ENCODE results near the gene BTN3A1.

Gene BTN3A1

GRCh38 chr6:26389349-26389894, 12.7 kb upstream of the BTN3A1 start:
- Histone ChIP-seq H3K36me3 (ENCODE audit: control insufficient read depth, insufficient read depth, low read length) (no peaks in the 10 kb centered on the region), H3K27ac (ENCODE audit: insufficient read depth, low read depth, low read length, poor library complexity, severe bottlenecking) (no peak overlapping the region)

DNA sequence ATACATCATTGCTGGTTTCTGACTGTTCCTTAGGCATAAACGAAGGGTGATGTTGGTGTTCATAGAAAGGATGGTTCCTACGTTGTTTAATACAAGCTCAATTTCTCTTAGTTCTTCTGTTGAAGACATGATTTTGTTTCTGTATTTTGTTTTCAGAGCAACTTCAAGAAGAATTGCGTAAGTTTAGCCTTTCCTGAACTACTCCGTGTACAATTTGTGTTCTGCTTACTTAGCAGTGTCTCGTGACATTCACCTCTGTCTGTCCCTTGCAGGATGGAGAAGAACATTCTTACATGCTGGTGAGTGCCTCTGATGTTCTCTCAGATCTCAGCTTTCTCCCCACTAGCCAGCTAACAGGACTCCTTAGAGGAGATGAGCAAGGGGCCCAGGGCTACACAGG, 11.5 kb upstream of the BTN3A1 start:
- WGBS, 2 experiments = 96% methylated on average over 5 of the region's 5 CpGs
- no peak overlapping the region for H3K27ac ChIP-seq (ENCODE audit: insufficient read depth, low read depth, low read length, poor library complexity, severe bottlenecking)
- no peaks in the 10 kb centered on the region for H3K36me3 ChIP-seq (ENCODE audit: control insufficient read depth, insufficient read depth, low read length)
- H3K27me3 ChIP-seq (ENCODE audit: control insufficient read depth, insufficient read depth, low read length, poor library complexity, severe bottlenecking) = no peaks in the 10 kb centered on the region
- no peaks in the 10 kb centered on the region for H3K9me3 ChIP-seq (ENCODE audit: control insufficient read depth, low read length)
- no peak overlapping the region for H3K4me3 ChIP-seq (ENCODE audit: insufficient read depth, low read depth, low read length)
- no peaks in the 10 kb centered on the region for H3K4me1 ChIP-seq (ENCODE audit: control insufficient read depth, insufficient read depth, low read length)

More at GRCh38 chr6:26389349-26389894, 12.7 kb upstream of the BTN3A1 start:
- Histone ChIP-seq H3K4me1 (ENCODE audit: control insufficient read depth, insufficient read depth, low read length) (no peaks in the 10 kb centered on the region), H3K9me3 (ENCODE audit: control insufficient read depth, low read length) (no peaks in the 10 kb centered on the region), H3K27me3 (ENCODE audit: control insufficient read depth, insufficient read depth, low read length, poor library complexity, severe bottlenecking) (no peaks in the 10 kb centered on the region), H3K4me3 (ENCODE audit: insufficient read depth, low read depth, low read length) (no peak overlapping the region)
- WGBS, 2 experiments = 91 to 92% methylated on average over 4 of the region's 4 CpGs

DNA sequence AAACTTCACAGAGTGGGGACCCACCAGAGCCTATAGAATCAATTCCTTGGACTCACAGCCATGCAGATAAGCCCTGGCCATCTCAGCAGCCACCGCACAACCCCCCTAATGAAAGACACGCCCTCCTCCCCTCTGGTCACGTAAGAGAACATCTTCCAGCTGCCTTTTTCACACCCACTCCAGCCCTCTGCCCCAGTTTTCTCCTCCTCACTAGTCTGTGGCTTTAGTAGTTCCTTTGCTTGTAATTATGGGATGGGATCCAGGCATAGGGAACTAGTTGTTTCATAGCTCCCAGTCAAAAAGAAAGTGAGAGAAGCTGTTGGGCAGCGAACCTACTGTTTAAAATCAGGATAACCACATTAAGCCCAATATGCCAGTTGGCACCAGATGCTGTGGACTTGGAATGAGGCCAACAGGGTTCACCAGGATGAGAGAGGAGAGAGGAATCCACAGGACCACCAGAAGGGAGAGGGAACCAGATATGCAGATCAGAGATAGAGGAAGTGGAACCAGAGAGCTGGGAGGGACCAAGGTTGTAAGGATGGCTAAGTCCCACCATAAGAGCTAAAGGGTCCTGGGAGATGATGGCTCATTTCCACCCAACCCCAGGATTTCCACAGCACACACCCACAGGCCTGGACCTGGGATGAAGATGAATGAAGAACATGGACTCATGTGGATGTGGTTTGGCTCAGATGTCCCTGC, 9.0 kb upstream of the BTN3A1 start:
- Histone ChIP-seq H3K36me3 (ENCODE audit: control insufficient read depth, insufficient read depth, low read length) (no peaks in the 10 kb centered on the region), H3K27ac (ENCODE audit: insufficient read depth, low read depth, low read length, poor library complexity, severe bottlenecking) (no peak overlapping the region), H3K9me3 (ENCODE audit: control insufficient read depth, low read length) (no peaks in the 10 kb centered on the region), H3K27me3 (ENCODE audit: control insufficient read depth, insufficient read depth, low read length, poor library complexity, severe bottlenecking) (no peaks in the 10 kb centered on the region), H3K4me3 (ENCODE audit: insufficient read depth, low read depth, low read length) (no peak overlapping the region), H3K4me1 (ENCODE audit: control insufficient read depth, insufficient read depth, low read length) (no peaks in the 10 kb centered on the region)
- WGBS, 2 experiments = 88 to 91% methylated on average over 4 of the region's 4 CpGs

- Histone ChIP-seq H3K4me3 (ENCODE audit: insufficient read depth, low read depth, low read length) (no peak overlapping the region), H3K27me3 (ENCODE audit: control insufficient read depth, insufficient read depth, low read length, poor library complexity, severe bottlenecking) (no peaks in the 10 kb centered on the region), H3K9me3 (ENCODE audit: control insufficient read depth, low read length) (no peaks in the 10 kb centered on the region), H3K4me1 (ENCODE audit: control insufficient read depth, insufficient read depth, low read length) (no peaks in the 10 kb centered on the region), H3K27ac (ENCODE audit: insufficient read depth, low read depth, low read length, poor library complexity, severe bottlenecking) (no peak overlapping the region), H3K36me3 (ENCODE audit: control insufficient read depth, insufficient read depth, low read length) (no peaks in the 10 kb centered on the region)
- 89 to 92% methylated on average over 1 of the region's 1 CpG for WGBS, 2 experiments
Observed at GRCh38 chr6:26394289-26394688, 7.8 kb upstream of the BTN3A1 start.

DNA sequence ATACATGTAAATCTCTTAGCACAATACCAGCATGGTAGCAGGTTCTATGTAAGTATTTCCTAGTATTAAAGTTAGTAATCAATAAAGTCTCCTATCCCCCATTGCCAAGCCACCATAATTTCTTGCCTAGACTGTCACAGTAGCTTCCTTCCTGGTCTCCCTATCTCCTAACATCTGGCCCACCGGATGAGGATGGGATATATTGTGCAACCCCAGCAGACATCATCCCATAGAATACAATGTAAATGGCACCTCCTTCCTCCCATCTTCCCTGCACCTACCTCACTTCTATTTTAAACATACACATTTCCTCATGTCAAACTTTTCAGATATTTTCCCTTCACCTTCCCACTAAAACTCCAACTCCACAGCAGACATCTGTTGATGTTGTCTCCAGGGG, 3.5 kb upstream of the BTN3A1 start:
- no peaks in the 10 kb centered on the region for H3K36me3 ChIP-seq (ENCODE audit: control insufficient read depth, insufficient read depth, low read length)
- no peak overlapping the region for H3K27ac ChIP-seq (ENCODE audit: insufficient read depth, low read depth, low read length, poor library complexity, severe bottlenecking)
- WGBS, 2 experiments = 98 to 100% methylated on average over 1 of the region's 1 CpG
- peaks cover 4% of the 10 kb centered on the region for H3K4me1 ChIP-seq (ENCODE audit: control insufficient read depth, insufficient read depth, low read length)
- H3K9me3 ChIP-seq (ENCODE audit: control insufficient read depth, low read length) = no peaks in the 10 kb centered on the region
- H3K27me3 ChIP-seq (ENCODE audit: control insufficient read depth, insufficient read depth, low read length, poor library complexity, severe bottlenecking) = no peaks in the 10 kb centered on the region
- H3K4me3 ChIP-seq (ENCODE audit: insufficient read depth, low read depth, low read length) = no peak overlapping the region

GRCh38 chr6:26400626-26401025, 1.4 kb upstream of the BTN3A1 start:
- Histone ChIP-seq H3K4me1 (ENCODE audit: control insufficient read depth, insufficient read depth, low read length) (peaks cover 4% of the 10 kb centered on the region), H3K27ac (ENCODE audit: insufficient read depth, low read depth, low read length, poor library complexity, severe bottlenecking) (no peak overlapping the region), H3K27me3 (ENCODE audit: control insufficient read depth, insufficient read depth, low read length, poor library complexity, severe bottlenecking) (no peaks in the 10 kb centered on the region), H3K36me3 (ENCODE audit: control insufficient read depth, insufficient read depth, low read length) (no peaks in the 10 kb centered on the region), H3K4me3 (ENCODE audit: insufficient read depth, low read depth, low read length) (no peak overlapping the region), H3K9me3 (ENCODE audit: control insufficient read depth, low read length) (no peaks in the 10 kb centered on the region)
- WGBS, 2 experiments = 88 to 94% methylated on average over 2 of the region's 2 CpGs

DNA sequence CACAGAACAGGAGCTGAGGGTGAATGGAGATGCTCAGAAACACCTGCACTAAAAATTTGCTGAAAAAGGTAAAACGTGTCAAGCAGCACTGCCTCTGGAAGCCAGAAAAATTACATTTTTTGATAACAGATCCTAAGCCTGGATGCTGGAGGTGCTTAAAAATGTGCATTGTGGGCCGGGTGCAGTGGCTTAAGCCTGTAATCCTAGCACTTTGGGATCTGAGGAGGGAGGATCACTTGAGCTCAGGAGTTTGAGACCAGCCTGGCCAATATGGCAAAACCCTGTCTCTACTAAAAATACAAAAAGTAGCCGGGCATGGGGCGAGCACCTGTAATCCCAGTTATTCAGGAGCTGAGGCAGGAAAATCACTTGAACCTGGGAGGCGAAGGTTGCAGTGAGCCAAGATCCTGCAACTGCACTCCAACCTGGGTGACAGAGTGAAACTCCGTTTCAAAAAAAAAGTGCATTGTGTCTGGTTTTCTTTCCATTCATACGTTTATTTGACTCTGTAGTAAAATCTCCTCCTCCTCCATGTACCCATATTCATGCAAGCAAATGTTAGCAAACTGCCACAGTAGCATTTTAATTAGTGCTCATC, 587 bp upstream of the BTN3A1 start:
- WGBS, 2 experiments = 68 to 73% methylated on average over 7 of the region's 7 CpGs
- Histone ChIP-seq H3K4me3 (ENCODE audit: insufficient read depth, low read depth, low read length) (no peak overlapping the region), H3K27ac (ENCODE audit: insufficient read depth, low read depth, low read length, poor library complexity, severe bottlenecking) (no peak overlapping the region)

GRCh38 chr6:26403893-26404292, 1.8 kb downstream of the BTN3A1 start:
- Histone ChIP-seq H3K27ac (ENCODE audit: insufficient read depth, low read depth, low read length, poor library complexity, severe bottlenecking) (no peak overlapping the region), H3K27me3 (ENCODE audit: control insufficient read depth, insufficient read depth, low read length, poor library complexity, severe bottlenecking) (no peaks in the 10 kb centered on the region), H3K9me3 (ENCODE audit: control insufficient read depth, low read length) (no peaks in the 10 kb centered on the region), H3K4me1 (ENCODE audit: control insufficient read depth, insufficient read depth, low read length) (peaks cover 4% of the 10 kb centered on the region), H3K36me3 (ENCODE audit: control insufficient read depth, insufficient read depth, low read length) (no peaks in the 10 kb centered on the region), H3K4me3 (ENCODE audit: insufficient read depth, low read depth, low read length) (no peak overlapping the region)
- WGBS, 2 experiments = 76 to 78% methylated on average over 1 to 2 of the region's 3 CpGs

More for the DNA sequence above, 587 bp upstream of the BTN3A1 start:
- peaks cover 4% of the 10 kb centered on the region for H3K4me1 ChIP-seq (ENCODE audit: control insufficient read depth, insufficient read depth, low read length)
- H3K27me3 ChIP-seq (ENCODE audit: control insufficient read depth, insufficient read depth, low read length, poor library complexity, severe bottlenecking) = no peaks in the 10 kb centered on the region
- H3K36me3 ChIP-seq (ENCODE audit: control insufficient read depth, insufficient read depth, low read length) = no peaks in the 10 kb centered on the region
- no peaks in the 10 kb centered on the region for H3K9me3 ChIP-seq (ENCODE audit: control insufficient read depth, low read length)

GRCh38 chr6:26404546-26404945, 2.5 kb downstream of the BTN3A1 start:
- Histone ChIP-seq H3K4me1 (ENCODE audit: control insufficient read depth, insufficient read depth, low read length) (peaks cover 4% of the 10 kb centered on the region), H3K36me3 (ENCODE audit: control insufficient read depth, insufficient read depth, low read length) (no peaks in the 10 kb centered on the region), H3K4me3 (ENCODE audit: insufficient read depth, low read depth, low read length) (no peak overlapping the region), H3K27me3 (ENCODE audit: control insufficient read depth, insufficient read depth, low read length, poor library complexity, severe bottlenecking) (no peaks in the 10 kb centered on the region), H3K27ac (ENCODE audit: insufficient read depth, low read depth, low read length, poor library complexity, severe bottlenecking) (no peak overlapping the region), H3K9me3 (ENCODE audit: control insufficient read depth, low read length) (no peaks in the 10 kb centered on the region)
- 80 to 100% methylated on average over 2 to 3 of the region's 3 CpGs for WGBS, 2 experiments

GRCh38 chr6:26408828-26409730, 7.0 kb downstream of the BTN3A1 start:
- H3K4me1 ChIP-seq (ENCODE audit: control insufficient read depth, insufficient read depth, low read length) = no peaks in the 10 kb centered on the region
- H3K9me3 ChIP-seq (ENCODE audit: control insufficient read depth, low read length) = no peaks in the 10 kb centered on the region
- no peaks in the 10 kb centered on the region for H3K27me3 ChIP-seq (ENCODE audit: control insufficient read depth, insufficient read depth, low read length, poor library complexity, severe bottlenecking)
- WGBS, 2 experiments = 79 to 83% methylated on average over 9 to 10 of the region's 10 CpGs
- H3K36me3 ChIP-seq (ENCODE audit: control insufficient read depth, insufficient read depth, low read length) = no peaks in the 10 kb centered on the region
- H3K27ac ChIP-seq (ENCODE audit: insufficient read depth, low read depth, low read length, poor library complexity, severe bottlenecking) = no peak overlapping the region
- no peak overlapping the region for H3K4me3 ChIP-seq (ENCODE audit: insufficient read depth, low read depth, low read length)

Data from ectodermal cell (in vitro differentiated cells).